Nephron progenitor cell (in vitro differentiated cells): ENCODE measurements around the gene DSEL.

ENCODE experiments used
- DNase-seq: peaks from one replicate; pipeline ENCODE4 v3.0.0; 2021
- H3K27ac Mint-ChIP-seq: 2 replicates; pipeline ENCODE4 v1.8.0; 2021; ENCODE audit warnings: mild to moderate bottlenecking, moderate library complexity, mixed read lengths
- H3K27me3 Mint-ChIP-seq: 2 replicates; pipeline ENCODE4 v1.8.0; 2021; ENCODE audit warnings: mild to moderate bottlenecking, low read depth, mixed read lengths; ENCODE audit not compliant: poor library complexity
- H3K36me3 Mint-ChIP-seq: 2 replicates; pipeline ENCODE4 v1.8.0; 2021; ENCODE audit warnings: low read depth, mixed read lengths
- H3K4me1 Mint-ChIP-seq: 2 replicates; pipeline ENCODE4 v1.8.0; 2021; ENCODE audit warnings: mixed read lengths
- H3K4me3 Mint-ChIP-seq: 2 replicates; pipeline ENCODE4 v1.8.0; 2021; ENCODE audit warnings: mild to moderate bottlenecking, moderate library complexity, mixed read lengths
- H3K9me3 Mint-ChIP-seq: 2 replicates; pipeline ENCODE4 v1.8.0; 2021; ENCODE audit warnings: mild to moderate bottlenecking, moderate library complexity, mixed read lengths
- CTCF ChIP-seq: fragments of 200-600 bp; sonication (generic); IDR thresholded peaks from 2 replicates; pipeline ENCODE4 v1.5.0; 2021; ENCODE audit warnings: antibody characterized with exemption

DSEL gene

GRCh38 chr18:67477522-67477921, 39.0 kb downstream of the DSEL start:
- no peak for DNase-seq
- H3K9me3 Mint-ChIP-seq = no peaks in the 10 kb centered on the region
- H3K36me3 Mint-ChIP-seq = no peaks in the 10 kb centered on the region
- no peak overlapping the region for H3K4me3 Mint-ChIP-seq
- H3K4me1 Mint-ChIP-seq = no peaks in the 10 kb centered on the region
- no peaks in the 10 kb centered on the region for H3K27me3 Mint-ChIP-seq
- no peak overlapping the region for H3K27ac Mint-ChIP-seq
- TF ChIP-seq CTCF = no peak

GRCh38 chr18:67476585-67476984, 39.9 kb downstream of the DSEL start:
- Mint-ChIP-seq H3K36me3 (no peaks in the 10 kb centered on the region), H3K27me3 (no peaks in the 10 kb centered on the region), H3K27ac (no peak overlapping the region)

GRCh38 chr18:67475673-67476072, 40.8 kb downstream of the DSEL start:
- no peak overlapping the region for H3K27ac Mint-ChIP-seq

More at GRCh38 chr18:67476585-67476984, 39.9 kb downstream of the DSEL start:
- no peak for DNase-seq
- Mint-ChIP-seq H3K9me3 (no peaks in the 10 kb centered on the region), H3K4me1 (no peaks in the 10 kb centered on the region), H3K4me3 (no peak overlapping the region)
- TF ChIP-seq CTCF = no peak

GRCh38 chr18:67468038-67468437, 48.5 kb downstream of the DSEL start:
- peaks cover 6% of the 10 kb centered on the region for H3K36me3 Mint-ChIP-seq
- no peak for DNase-seq

More at GRCh38 chr18:67475673-67476072, 40.8 kb downstream of the DSEL start:
- Mint-ChIP-seq H3K27me3 (no peaks in the 10 kb centered on the region), H3K36me3 (no peaks in the 10 kb centered on the region), H3K4me3 (no peak overlapping the region), H3K9me3 (no peaks in the 10 kb centered on the region), H3K4me1 (no peaks in the 10 kb centered on the region)
- TF ChIP-seq CTCF = no peak
- DNase-seq = no peak

GRCh38 chr18:67467188-67467587, 49.3 kb downstream of the DSEL start:
- Mint-ChIP-seq H3K36me3 (peaks cover 6% of the 10 kb centered on the region), H3K9me3 (peaks cover 14% of the 10 kb centered on the region), H3K4me1 (no peaks in the 10 kb centered on the region), H3K27me3 (no peaks in the 10 kb centered on the region), H3K4me3 (no peak overlapping the region), H3K27ac (no peak overlapping the region)
- DNase-seq = no peak
- TF ChIP-seq CTCF = no peak

More at GRCh38 chr18:67468038-67468437, 48.5 kb downstream of the DSEL start:
- no peaks in the 10 kb centered on the region for H3K4me1 Mint-ChIP-seq
- TF ChIP-seq CTCF = no peak
- no peaks in the 10 kb centered on the region for H3K27me3 Mint-ChIP-seq
- peaks cover 9% of the 10 kb centered on the region for H3K9me3 Mint-ChIP-seq
- H3K27ac Mint-ChIP-seq = no peak overlapping the region
- no peak overlapping the region for H3K4me3 Mint-ChIP-seq

- Mint-ChIP-seq H3K4me1 (no peaks in the 10 kb centered on the region), H3K36me3 (peaks cover 6% of the 10 kb centered on the region), H3K27ac (no peak overlapping the region), H3K4me3 (no peak overlapping the region), H3K9me3 (peaks cover 16% of the 10 kb centered on the region), H3K27me3 (no peaks in the 10 kb centered on the region)
- TF ChIP-seq CTCF = no peak
- no peak for DNase-seq
Observed at GRCh38 chr18:67464499-67464898, 52.0 kb downstream of the DSEL start.
